ENCODE results near the gene CD200R1L. TPM values are rescaled to one million over a fixed set of nuclear protein-coding genes. Genes with fewer than 3 reads are reported as not detected.

Gene CD200R1L
- total RNA-seq, 1 experiment from 2014 or later = not detected

DNA sequence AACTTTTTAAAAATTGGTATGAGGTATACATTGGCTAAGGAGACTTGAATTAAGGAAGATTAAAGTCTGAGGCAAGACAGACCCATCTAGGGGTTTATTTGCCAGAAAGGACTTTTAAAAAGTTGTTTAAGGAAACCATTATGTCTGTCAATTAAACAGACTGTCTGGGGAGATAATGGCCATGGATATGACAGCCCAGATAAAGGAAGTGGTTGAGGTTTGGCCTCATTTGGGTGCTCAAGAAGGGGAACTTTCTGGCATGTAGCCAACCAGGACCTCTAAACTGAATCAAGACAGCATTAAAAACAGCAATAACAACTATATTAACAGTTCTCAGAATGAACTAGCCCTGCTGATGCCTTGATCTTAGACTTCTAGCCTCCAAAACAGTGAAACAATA is 9.9 kb upstream of the CD200R1L start:
- H2BK12ac ChIP-seq (ENCODE audit: insufficient read length, low read depth, low read length) = no peak overlapping the region
- no peak overlapping the region for H3K27ac ChIP-seq (ENCODE audit: insufficient read length, low read depth, low read length)
- H3K4me2 ChIP-seq (ENCODE audit: insufficient read depth, insufficient read length, low read length) = no peak overlapping the region
- H2BK120ac ChIP-seq (ENCODE audit: low read depth, low read length, poor library complexity, severe bottlenecking) = no peak overlapping the region
- H2BK15ac ChIP-seq (ENCODE audit: low read depth, low read length) = no peak overlapping the region
- H4K20me1 ChIP-seq (ENCODE audit: control insufficient read depth, insufficient read depth, insufficient read length) = no peaks in the 10 kb centered on the region
- no peak overlapping the region for H4K5ac ChIP-seq (ENCODE audit: insufficient read length, low read depth, low read length)
- no peak overlapping the region for H4K8ac ChIP-seq (replicated peaks; ENCODE audit: insufficient read length, low read depth, low read length)
- H3K27ac Mint-ChIP-seq = no peak overlapping the region
- H3K4me3 Mint-ChIP-seq = no peak overlapping the region
- TF ChIP-seq, protein P1, sequence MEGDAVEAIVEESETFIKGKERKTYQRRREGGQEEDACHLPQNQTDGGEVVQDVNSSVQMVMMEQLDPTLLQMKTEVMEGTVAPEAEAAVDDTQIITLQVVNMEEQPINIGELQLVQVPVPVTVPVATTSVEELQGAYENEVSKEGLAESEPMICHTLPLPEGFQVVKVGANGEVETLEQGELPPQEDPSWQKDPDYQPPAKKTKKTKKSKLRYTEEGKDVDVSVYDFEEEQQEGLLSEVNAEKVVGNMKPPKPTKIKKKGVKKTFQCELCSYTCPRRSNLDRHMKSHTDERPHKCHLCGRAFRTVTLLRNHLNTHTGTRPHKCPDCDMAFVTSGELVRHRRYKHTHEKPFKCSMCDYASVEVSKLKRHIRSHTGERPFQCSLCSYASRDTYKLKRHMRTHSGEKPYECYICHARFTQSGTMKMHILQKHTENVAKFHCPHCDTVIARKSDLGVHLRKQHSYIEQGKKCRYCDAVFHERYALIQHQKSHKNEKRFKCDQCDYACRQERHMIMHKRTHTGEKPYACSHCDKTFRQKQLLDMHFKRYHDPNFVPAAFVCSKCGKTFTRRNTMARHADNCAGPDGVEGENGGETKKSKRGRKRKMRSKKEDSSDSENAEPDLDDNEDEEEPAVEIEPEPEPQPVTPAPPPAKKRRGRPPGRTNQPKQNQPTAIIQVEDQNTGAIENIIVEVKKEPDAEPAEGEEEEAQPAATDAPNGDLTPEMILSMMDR (conservative IDR thresholded peaks at IDR 0.05) = no peak
- H2AK5ac ChIP-seq (ENCODE audit: insufficient read length, low read length) = no peak overlapping the region
- no peaks in the 10 kb centered on the region for H3K27me3 ChIP-seq (ENCODE audit: insufficient read depth, low read length)
- no peak overlapping the region for H2AFZ ChIP-seq (ENCODE audit: low read length)
- no peak overlapping the region for H3K56ac ChIP-seq (ENCODE audit: insufficient read length, low read depth, low read length)
- no peak overlapping the region for H4K91ac ChIP-seq (ENCODE audit: insufficient read length, low read depth, low read length)
- no peak overlapping the region for H3T11ph ChIP-seq (ENCODE audit: low read length)
- H2BK5ac ChIP-seq (ENCODE audit: insufficient read length, low read length) = no peak overlapping the region
- no peaks in the 10 kb centered on the region for H3K27me3 Mint-ChIP-seq (ENCODE audit: low read depth)
- no peak overlapping the region for H3K18ac ChIP-seq (ENCODE audit: insufficient read length, low read depth, low read length)
- H3K4me1 ChIP-seq (ENCODE audit: insufficient read depth, low read length) = no peaks in the 10 kb centered on the region
- no peaks in the 10 kb centered on the region for H3K9me3 ChIP-seq (ENCODE audit: control insufficient read depth, low read depth, low read length)
- H3K14ac ChIP-seq (ENCODE audit: insufficient read depth, low read length) = no peak overlapping the region
- no peak for DNase-seq
- no peaks in the 10 kb centered on the region for H3K79me1 ChIP-seq (ENCODE audit: insufficient read depth, low read depth, low read length, poor library complexity, severe bottlenecking)
- H2BK20ac ChIP-seq (ENCODE audit: low read depth, low read length, poor library complexity, severe bottlenecking) = no peak overlapping the region
- H3K79me2 ChIP-seq (ENCODE audit: insufficient read depth, low read length) = no peaks in the 10 kb centered on the region
- no peak overlapping the region for H3K9ac ChIP-seq (ENCODE audit: extremely low read depth, insufficient read length, low read length)
- peaks cover 0 to 6% of the 10 kb centered on the region in 2 experiments; a peak in 3 of 4 replicates for H3K4me1 Mint-ChIP-seq
- peaks cover 35 to 37% of the 10 kb centered on the region in 2 experiments for H3K9me3 Mint-ChIP-seq
- H3K36me3 Mint-ChIP-seq (ENCODE audit: insufficient read depth in 1 of 3, low read depth in 3 of 3) = peaks cover 6 to 31% (median 17%) of the 10 kb centered on the region in 3 experiments
- no peaks in the 10 kb centered on the region for H3K23me2 ChIP-seq (ENCODE audit: insufficient read length, low read depth, low read length, poor library complexity, severe bottlenecking)
- no peak overlapping the region for H3K4ac ChIP-seq (ENCODE audit: low read depth, low read length)
- H3K23ac ChIP-seq (ENCODE audit: insufficient read length, low read depth, low read length) = no peak overlapping the region
